Stimulated activated naive CD8-positive, alpha-beta T cell treated with anti-CD3 and anti-CD28 coated beads, Interleukin-15, Interleukin-2, amounts not matched to agents 100 ng/mL and 50 ng/mL, for 24 hours (primary cell): ENCODE measurements around the gene ZFYVE27.

Experiments used
- H3K27ac Mint-ChIP-seq: one replicate; pipeline ENCODE4 v1.8.0; 2021; ENCODE audit warnings: mild to moderate bottlenecking, mixed read lengths
- H3K27me3 Mint-ChIP-seq: one replicate; pipeline ENCODE4 v1.8.0; 2021; ENCODE audit warnings: mixed read lengths
- H3K36me3 Mint-ChIP-seq: one replicate; pipeline ENCODE4 v1.8.0; 2021; ENCODE audit warnings: low read depth, mixed read lengths
- H3K4me1 Mint-ChIP-seq: one replicate; pipeline ENCODE4 v1.8.0; 2021; ENCODE audit warnings: low read depth, mixed read lengths
- H3K4me3 Mint-ChIP-seq: one replicate; pipeline ENCODE4 v1.8.0; 2021; ENCODE audit warnings: mild to moderate bottlenecking, mixed read lengths
- H3K9me3 Mint-ChIP-seq: one replicate; pipeline ENCODE4 v1.8.0; 2021; ENCODE audit warnings: mixed read lengths

The ZFYVE27 gene

DNA sequence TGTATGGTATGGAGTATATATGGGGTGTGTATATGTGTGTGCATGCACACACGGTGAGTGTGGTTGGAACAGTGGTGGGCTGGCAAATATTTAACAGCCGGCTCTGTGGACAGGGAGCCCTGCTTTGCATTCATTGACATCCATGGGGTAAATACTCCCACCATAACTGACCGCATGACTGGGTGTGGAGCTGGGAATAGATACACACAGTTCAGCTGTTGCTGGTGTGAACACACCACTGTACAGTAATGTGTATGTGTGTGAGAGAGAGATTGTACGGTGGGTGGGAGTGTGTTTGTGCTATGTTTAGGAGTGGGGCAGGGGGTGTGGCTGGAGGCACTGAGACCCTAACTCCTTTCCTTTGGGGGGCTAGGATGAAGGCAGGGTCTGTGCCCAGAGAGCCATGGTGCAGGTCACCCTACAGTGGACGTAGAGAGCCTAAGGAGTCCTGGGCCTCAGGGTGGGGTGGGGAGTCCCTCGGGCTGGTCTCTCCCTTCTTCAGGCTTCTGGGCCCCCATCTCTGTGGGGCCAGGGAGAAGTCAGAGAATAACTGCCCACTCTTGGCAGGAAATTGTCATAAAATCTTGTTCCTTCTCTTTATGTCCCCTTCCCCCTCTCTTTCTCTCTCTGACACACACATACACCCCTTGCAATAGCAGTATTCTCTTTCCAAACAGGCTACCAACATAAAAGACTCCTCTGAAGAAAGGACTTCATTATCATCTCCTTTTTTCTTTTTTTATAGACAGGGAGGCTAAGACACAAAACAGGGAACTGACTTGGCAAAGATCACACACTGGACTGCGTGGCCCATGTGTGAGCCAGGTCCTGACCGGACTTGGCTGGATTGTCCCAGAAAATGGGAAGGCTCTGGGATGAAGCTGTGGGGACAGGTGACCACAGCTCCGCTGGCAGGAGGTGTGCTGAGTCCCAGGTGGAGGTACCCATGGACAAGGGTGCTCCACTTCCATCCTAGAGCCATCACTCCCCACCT lies 31.7 kb downstream of the ZFYVE27 start:
- Mint-ChIP-seq H3K4me1 (peaks cover 24% of the 10 kb centered on the region), H3K27me3 (peaks cover 28% of the 10 kb centered on the region), H3K36me3 (peaks cover 4% of the 10 kb centered on the region), H3K4me3 (no peak overlapping the region), H3K27ac (no peak overlapping the region), H3K9me3 (no peaks in the 10 kb centered on the region)

DNA sequence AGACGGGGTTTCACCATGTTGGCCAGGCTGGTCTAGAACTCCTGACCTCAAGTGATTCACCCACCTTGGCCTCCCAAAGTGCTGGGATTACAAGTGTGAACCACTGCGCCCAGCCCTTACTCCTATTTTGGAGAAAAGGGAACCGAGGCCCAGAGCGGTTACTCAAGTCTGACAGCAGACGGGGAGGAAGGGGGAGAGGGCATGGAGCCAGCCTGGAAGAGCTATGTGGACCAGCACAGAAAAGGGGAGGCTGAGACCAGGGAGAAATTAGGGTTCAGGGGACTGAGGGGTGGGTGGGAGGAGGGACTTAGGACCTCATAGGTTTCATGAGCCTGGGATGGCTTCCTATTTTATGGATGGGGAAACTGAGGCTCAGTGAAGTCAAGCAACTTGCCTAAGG lies 33.3 kb downstream of the ZFYVE27 start:
- Mint-ChIP-seq H3K27me3 (peaks cover 28% of the 10 kb centered on the region), H3K36me3 (no peaks in the 10 kb centered on the region), H3K9me3 (no peaks in the 10 kb centered on the region), H3K4me1 (peaks cover 16% of the 10 kb centered on the region), H3K27ac (no peak overlapping the region), H3K4me3 (peak overlapping the region; percentile 23)

DNA sequence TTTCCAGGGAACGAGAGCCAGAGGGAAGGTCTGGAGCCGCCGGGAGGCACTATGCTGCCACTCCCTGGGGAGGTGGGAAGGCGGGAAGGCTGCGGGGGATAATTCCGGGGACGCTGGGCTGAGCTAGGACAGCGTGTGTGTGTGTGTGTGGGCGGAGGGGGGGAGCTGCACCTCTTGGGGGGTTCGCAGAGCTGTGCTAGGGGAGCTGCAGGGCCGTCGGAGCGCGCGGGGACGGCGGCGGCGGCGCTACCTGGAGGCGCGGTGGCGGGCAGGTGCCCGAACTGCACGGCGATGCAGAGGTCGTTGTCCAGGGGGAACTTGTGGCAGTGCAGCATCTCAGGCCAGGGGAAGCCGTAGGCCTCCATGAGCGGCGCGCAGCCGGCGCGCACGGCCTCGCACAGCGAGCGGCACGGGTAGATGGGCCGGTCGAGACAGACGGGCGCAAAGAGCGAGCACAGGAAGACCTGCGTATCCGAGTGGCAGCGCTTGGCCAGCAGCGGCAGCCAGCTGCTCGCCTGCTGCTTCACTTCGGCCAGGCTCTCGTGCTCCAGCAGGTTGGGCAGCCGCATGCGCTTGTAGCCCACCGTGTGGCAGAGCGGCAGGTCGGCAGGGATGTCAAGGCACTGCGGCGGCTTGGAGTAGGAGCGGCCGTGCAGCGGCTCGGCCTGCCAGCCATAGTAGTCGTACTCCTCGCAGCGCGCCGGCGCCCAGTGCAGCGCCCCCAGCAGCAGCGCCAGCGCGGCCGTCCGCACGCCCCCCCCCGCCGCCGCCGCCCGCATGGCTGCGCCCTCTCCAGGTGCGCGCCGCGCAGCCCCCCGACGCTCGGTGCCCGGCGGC lies 34.3 kb downstream of the ZFYVE27 start:
- Mint-ChIP-seq H3K9me3 (no peaks in the 10 kb centered on the region), H3K36me3 (no peaks in the 10 kb centered on the region), H3K4me3 (peak overlapping the region; percentile 74), H3K27me3 (peaks cover 28% of the 10 kb centered on the region), H3K4me1 (peaks cover 16% of the 10 kb centered on the region), H3K27ac (no peak overlapping the region)

DNA sequence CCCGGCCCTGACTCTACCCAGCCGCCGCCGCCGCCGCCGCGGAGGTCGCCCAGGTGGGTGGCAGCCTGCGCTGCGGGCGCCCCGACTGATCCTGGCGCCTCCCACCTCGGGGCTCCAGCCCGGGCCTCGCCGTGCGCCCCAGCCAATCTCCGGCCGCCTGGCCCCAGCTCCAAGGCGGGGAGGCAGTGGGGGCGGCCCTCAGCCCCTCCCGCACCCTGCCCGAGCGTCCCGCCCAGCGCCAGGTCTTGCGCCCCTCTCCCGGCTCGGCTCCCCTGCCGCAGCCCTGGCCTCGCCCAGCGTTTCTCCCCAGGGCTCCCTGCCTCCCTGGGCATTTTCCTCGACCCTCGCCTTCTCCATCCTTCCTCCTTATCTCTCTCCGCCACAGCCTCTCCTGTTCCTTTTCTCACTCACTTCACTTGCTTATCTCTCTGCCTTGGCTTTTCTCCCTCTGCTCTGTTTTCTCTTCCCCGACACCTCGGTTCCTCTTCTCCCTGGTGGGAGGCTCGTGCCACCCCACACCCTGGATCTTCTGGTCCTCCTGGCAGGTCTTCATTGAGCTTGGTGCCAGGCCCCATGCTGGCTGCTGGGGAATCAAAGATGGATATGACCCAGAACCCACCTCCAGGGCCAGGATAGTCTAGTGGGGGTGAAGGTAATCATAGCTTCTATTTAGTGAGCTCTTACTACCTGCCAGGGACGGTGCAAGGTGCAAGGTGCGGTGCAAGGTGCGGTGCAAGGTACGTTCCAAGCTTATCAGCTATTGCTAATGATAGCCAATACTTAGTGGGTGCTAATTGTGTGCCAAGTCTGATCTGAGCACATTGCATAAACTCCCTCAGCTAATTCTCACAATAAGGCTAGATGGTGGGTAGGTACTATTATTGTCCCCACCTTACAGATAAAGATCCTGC lies 35.2 kb downstream of the ZFYVE27 start, which contains the start of gene SFRP5:
TSS of gene SFRP5 (minus strand) at position 87 of the 911 bp plus-strand sequence. CDS start 166 bp downstream, outside the sequence.
- Mint-ChIP-seq H3K9me3 (no peaks in the 10 kb centered on the region), H3K4me1 (peaks cover 16% of the 10 kb centered on the region), H3K36me3 (no peaks in the 10 kb centered on the region), H3K4me3 (peak within 1 kb of the TSS; percentile 78), H3K27ac (no peak within 1 kb of the TSS), H3K27me3 (peaks cover 28% of the 10 kb centered on the region)

DNA sequence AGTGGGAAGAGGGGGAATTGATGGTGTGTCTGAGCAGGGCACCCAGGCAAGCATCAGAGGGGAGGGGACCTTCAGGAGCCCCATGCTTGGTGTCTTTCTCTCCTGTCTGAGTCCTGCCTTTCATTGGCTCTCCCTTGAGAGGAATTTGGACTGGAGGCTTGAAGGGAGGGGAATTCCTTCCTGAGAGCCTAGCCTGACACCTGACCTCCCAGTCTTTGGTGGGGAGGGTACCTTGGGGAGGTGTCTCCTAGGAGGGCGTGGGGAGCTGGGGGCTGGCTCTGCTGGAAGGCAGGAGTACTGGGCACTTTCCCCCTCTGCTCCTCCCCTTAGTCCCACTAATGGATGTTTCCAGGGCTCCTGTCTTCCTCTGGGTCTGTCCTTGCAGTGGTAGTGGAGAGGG lies 36.2 kb downstream of the ZFYVE27 start:
- no peak overlapping the region for H3K4me3 Mint-ChIP-seq
- H3K27ac Mint-ChIP-seq: no peak overlapping the region
- no peaks in the 10 kb centered on the region for H3K9me3 Mint-ChIP-seq
- peaks cover 16% of the 10 kb centered on the region for H3K4me1 Mint-ChIP-seq
- peaks cover 28% of the 10 kb centered on the region for H3K27me3 Mint-ChIP-seq
- no peaks in the 10 kb centered on the region for H3K36me3 Mint-ChIP-seq

DNA sequence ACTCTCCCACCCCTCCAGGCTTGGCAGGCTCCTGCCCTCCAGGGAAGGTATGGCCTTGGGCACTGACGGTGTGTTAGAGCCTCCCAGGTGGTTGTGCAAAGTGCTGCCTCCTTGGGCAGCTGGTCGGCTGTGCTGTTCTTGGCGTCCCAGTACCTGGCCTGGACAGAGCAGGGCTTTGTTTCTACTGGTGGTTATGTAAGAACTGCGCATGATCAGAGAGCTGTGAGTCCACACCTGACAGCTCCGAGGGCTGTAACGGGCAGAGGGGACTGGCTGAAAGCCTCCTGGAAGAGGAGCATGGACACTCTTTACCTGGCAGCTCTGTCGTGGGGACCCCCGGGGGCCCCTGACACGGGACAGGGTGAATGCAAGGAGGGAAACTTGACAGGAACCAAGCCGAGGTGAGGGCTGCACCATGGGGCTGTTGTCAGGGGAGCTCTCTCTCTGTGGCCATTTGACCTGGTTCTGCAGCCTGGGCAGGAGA lies 37.9 kb downstream of the ZFYVE27 start:
- no peaks in the 10 kb centered on the region for H3K36me3 Mint-ChIP-seq
- H3K27ac Mint-ChIP-seq: no peak overlapping the region
- no peaks in the 10 kb centered on the region for H3K9me3 Mint-ChIP-seq
- H3K27me3 Mint-ChIP-seq: peaks cover 28% of the 10 kb centered on the region
- peaks cover 16% of the 10 kb centered on the region for H3K4me1 Mint-ChIP-seq
- H3K4me3 Mint-ChIP-seq: no peak overlapping the region

DNA sequence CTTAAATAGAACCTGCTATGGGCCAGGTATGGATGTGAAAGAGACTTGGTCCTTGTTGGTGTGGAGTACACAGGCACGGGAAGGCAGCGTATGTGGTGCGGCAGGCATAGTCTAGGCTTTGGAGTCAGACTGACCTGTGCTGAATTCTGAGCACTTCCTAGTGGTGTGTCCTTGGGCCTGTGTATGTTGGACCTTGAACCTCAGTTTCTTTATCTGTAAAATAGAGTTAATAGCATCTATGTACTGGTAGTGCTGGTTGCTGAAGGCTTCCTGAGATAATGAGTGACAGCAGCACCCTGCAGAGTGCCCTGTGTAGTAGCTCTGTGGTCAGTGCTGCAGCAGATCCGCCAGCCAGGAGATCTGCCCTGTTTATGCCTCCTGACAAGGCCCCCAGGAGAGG lies 40.2 kb downstream of the ZFYVE27 start:
- Mint-ChIP-seq H3K4me3 (no peak overlapping the region), H3K27ac (no peak overlapping the region), H3K9me3 (no peaks in the 10 kb centered on the region), H3K36me3 (no peaks in the 10 kb centered on the region), H3K4me1 (peaks cover 28% of the 10 kb centered on the region), H3K27me3 (peaks cover 11% of the 10 kb centered on the region)

DNA sequence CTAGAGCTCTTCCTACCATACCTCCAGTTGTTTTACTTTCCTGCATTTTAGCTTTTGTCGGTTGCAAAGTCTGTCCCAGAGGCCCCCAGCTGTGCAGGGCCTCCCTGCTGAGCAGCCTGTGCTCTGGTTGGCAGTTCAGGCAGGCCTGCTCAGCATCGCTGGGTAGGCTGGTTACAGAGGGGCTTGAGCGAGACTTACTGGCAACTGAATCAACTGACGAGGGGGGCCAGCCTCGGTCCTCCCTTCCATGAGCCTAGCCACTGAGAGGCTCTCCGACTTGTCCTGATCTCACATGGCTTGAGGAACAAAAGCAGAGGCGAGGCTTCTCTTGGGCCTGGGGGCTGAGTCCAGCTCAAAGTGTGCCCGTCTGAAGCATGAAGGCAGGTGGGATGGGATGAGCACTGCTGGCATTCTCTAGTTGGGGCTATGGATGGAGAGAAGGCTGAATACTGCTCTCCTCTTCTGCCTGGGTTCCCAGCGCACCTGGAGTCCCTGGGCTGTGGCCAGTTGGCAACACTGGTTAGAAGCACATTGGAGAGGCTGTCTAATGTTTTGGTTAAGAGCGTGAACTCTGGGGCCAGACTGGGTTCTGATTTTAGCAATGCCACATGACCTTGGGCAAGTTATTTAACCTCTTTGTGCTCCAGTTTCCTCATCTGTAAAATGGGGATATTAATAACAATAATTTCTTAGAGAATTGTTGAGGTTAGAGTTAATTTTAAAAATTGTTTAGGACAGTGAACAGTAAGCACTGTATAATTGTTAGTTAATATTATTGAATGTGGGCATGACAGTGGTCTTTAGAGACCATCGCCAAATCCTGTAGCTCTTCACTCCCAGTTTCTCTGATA lies 41.7 kb downstream of the ZFYVE27 start:
- peaks cover 33% of the 10 kb centered on the region for H3K4me1 Mint-ChIP-seq
- no peaks in the 10 kb centered on the region for H3K9me3 Mint-ChIP-seq
- H3K27ac Mint-ChIP-seq: no peak overlapping the region
- H3K27me3 Mint-ChIP-seq: no peaks in the 10 kb centered on the region
- H3K4me3 Mint-ChIP-seq: no peak overlapping the region
- no peaks in the 10 kb centered on the region for H3K36me3 Mint-ChIP-seq

DNA sequence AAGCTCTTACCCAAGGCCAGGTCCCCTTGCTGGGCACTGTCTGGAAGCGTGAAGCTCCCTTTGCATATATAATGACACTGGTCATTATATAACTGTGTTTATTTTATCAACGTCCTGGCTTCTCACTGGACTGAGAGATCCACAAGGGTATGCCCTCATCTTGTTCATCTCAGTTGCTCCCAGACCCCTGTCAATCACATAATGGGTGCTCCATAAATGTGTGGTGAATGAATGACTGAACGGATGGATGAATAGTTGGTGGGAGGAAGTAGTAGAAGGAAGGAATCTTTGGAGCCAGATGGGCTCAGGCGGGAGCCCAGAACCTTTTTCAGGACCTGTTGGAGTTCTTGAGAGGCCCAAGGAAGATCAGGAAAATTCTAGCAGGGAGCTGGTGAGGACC lies 42.6 kb downstream of the ZFYVE27 start:
- Mint-ChIP-seq H3K27me3 (no peaks in the 10 kb centered on the region), H3K36me3 (no peaks in the 10 kb centered on the region), H3K4me1 (peaks cover 33% of the 10 kb centered on the region), H3K9me3 (no peaks in the 10 kb centered on the region), H3K4me3 (no peak overlapping the region), H3K27ac (no peak overlapping the region)

DNA sequence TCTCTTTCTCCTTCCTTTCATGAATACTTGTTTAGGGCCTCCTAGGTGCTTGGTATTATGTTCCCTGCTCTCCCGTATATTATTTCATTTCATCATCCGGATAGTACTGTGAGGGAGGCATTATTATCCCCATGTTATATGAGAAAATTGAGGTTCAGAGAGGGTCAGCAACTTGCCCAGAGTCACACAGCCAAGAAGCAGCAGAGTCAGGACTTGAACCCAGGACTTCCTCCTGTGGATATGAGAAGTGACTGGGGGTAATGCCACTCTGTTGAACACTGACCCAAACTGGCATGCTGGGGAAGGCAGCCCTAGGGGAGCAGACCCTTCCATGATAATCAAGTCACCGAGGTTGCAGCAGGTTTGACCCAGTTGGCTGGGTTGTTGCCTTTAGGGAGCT lies 43.0 kb downstream of the ZFYVE27 start:
- Mint-ChIP-seq H3K4me1 (peaks cover 33% of the 10 kb centered on the region), H3K36me3 (no peaks in the 10 kb centered on the region), H3K9me3 (no peaks in the 10 kb centered on the region), H3K27ac (no peak overlapping the region), H3K4me3 (no peak overlapping the region), H3K27me3 (no peaks in the 10 kb centered on the region)

DNA sequence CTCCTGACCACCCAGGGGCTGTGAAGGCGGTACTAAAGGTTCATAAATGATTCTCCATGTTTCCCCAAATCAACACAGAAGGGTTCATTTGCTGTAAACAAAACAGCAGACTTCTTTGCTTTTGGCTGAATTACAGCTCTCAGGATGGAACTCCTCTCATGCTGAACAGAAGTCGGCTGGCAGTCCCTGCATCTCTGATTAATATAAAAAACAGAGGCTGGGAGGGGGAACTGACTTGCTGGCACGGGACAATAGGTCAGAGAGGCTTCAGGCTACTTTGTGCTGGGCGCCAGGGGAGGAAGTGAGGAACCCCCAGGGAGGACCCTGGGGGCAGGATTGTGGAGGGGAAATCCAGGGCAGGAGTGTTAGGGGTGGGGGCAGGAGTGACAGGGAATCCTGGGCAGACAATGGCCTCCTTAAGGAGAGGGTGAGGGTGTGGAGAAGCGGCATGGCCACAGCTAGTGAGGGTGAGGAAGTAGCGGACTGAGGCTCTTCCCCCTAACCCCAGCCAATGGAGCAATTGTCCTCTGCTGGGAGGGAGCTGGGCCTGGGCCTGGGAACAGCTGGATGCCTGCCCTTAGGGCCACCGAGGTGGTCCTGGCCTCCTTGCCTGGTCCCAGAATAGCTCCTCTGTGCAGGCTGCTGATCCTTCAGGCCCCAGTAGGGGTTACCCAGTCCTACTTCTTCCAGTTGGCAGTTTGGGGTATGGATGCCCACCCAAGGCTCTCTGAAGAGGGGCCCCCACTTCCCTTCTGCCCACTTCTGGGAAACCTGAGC lies 44.1 kb downstream of the ZFYVE27 start:
- Mint-ChIP-seq H3K36me3 (no peaks in the 10 kb centered on the region), H3K4me3 (no peak overlapping the region), H3K9me3 (no peaks in the 10 kb centered on the region), H3K27ac (peak overlapping the region; percentile 66), H3K27me3 (no peaks in the 10 kb centered on the region), H3K4me1 (peaks cover 33% of the 10 kb centered on the region)

DNA sequence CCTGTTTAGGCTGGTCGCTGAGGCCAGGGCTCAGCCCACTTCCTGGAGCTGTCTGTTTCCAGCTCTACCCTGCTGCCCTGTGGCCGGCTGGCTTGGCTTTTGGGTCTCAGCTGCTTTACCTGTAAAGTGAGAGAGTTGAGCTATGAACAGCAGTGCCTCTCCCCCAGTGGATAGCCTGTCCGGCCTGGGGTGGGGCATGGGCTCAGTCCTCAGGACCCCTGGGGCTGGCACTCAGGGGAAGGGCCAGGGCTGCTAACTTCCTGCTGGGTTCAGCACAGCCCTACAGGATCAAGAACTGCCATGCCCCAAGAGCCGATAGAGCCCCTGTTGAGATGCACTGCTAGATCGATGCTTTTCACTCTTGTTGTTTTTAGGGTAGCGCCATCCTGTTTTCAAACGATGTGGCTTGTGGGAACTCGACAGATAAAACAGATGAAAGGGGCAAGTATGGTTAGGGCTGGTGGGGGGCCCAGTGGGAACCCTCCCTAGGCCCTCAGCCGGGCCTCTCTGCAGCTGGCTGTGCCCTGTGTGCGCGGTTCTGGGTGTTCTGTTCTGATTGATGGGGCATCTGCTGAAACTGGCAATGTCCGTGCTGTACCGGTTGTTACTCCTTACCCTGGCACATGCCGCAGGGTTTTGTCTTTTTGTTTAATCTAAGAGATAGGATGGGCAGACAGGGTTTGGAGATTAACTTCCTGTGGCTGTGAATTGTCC lies 44.8 kb downstream of the ZFYVE27 start:
- Mint-ChIP-seq H3K27ac (peak overlapping the region; percentile 66), H3K27me3 (no peaks in the 10 kb centered on the region)

More for the DNA sequence above, 44.8 kb downstream of the ZFYVE27 start:
- H3K4me3 Mint-ChIP-seq: no peak overlapping the region
- no peaks in the 10 kb centered on the region for H3K36me3 Mint-ChIP-seq
- H3K4me1 Mint-ChIP-seq: peaks cover 33% of the 10 kb centered on the region
- H3K9me3 Mint-ChIP-seq: no peaks in the 10 kb centered on the region
